Cardiac fibroblast (primary cell): Measurements from ENCODE around the gene ZNF593OS.

Experiments used
- DNase-seq, 2 donors: peaks; one replicate each; pipeline versions ENCODE4 v3.0.0 to v3.0.0-alpha.2; 2010; ENCODE audit warnings: low read depth in 2 of 2
- H3K4me3 ChIP-seq, 2 donors: replicated peaks in 1 of 2; 1 replicate in 1 of 2; 2 replicates in 1 of 2; pipeline ENCODE4 v1.5.1; 2011; ENCODE audit warnings: low read depth in 2 of 2, low read length in 2 of 2, mild to moderate bottlenecking in 2 of 2, moderate library complexity in 1 of 2
- TF ChIP-seq, protein P1 (sequence below): IDR thresholded peaks from one replicate; pipeline ENCODE4 v1.5.1; 2011; ENCODE audit warnings: low read depth, mild to moderate bottlenecking, low read length, inconsistent platforms

ZNF593OS gene

DNA sequence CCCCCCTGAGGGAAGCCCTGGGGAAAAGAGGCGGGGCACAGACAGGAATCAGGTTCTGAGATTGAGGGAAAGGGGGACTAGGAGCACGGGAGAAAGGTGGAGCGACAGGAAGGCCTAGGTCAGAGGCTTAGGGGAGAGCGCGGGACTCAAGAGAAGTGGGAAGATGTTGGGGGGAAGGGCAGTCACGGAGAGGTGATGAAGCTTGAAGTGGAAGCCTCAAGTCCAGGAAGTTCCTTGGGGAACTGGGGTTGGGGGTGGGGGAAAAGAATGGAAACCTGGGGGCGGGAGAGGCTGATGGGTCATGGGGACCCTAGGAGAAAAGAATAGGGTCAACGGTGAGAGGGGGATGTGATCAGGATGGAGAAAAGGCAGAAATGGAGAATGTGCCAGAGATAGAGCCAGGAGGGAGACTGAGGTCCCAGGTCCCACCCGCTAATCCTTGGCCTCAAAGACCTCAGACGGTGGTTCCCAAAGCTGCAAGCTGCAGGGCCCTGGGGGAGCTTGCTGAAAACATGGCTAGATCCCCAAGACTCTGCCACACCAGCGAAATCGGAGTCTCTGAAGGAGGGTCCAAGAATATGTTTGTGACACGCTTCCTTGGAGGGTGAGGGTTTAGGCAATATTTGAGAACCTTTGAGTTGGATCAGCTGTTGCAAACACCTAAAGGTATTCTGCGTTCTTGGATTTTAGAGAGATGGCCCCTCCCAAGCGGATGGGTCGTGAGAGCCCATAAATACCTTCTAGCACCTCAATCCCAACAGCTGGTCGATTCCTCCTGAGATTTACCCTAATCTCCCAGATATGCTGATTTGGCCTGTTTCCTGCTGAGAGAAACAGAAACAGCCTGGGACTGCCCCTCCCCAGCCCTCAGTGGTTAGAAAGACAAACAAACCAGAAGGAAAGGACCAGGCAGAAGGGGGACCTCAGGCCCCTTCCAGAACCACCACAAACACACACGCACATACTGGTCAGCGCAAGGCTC, 6.5 kb downstream of the ZNF593OS start:
- H3K4me3 ChIP-seq, result no peak overlapping the region
- DNase-seq, result no peak
- TF ChIP-seq, protein P1, sequence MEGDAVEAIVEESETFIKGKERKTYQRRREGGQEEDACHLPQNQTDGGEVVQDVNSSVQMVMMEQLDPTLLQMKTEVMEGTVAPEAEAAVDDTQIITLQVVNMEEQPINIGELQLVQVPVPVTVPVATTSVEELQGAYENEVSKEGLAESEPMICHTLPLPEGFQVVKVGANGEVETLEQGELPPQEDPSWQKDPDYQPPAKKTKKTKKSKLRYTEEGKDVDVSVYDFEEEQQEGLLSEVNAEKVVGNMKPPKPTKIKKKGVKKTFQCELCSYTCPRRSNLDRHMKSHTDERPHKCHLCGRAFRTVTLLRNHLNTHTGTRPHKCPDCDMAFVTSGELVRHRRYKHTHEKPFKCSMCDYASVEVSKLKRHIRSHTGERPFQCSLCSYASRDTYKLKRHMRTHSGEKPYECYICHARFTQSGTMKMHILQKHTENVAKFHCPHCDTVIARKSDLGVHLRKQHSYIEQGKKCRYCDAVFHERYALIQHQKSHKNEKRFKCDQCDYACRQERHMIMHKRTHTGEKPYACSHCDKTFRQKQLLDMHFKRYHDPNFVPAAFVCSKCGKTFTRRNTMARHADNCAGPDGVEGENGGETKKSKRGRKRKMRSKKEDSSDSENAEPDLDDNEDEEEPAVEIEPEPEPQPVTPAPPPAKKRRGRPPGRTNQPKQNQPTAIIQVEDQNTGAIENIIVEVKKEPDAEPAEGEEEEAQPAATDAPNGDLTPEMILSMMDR, result no peak

DNA sequence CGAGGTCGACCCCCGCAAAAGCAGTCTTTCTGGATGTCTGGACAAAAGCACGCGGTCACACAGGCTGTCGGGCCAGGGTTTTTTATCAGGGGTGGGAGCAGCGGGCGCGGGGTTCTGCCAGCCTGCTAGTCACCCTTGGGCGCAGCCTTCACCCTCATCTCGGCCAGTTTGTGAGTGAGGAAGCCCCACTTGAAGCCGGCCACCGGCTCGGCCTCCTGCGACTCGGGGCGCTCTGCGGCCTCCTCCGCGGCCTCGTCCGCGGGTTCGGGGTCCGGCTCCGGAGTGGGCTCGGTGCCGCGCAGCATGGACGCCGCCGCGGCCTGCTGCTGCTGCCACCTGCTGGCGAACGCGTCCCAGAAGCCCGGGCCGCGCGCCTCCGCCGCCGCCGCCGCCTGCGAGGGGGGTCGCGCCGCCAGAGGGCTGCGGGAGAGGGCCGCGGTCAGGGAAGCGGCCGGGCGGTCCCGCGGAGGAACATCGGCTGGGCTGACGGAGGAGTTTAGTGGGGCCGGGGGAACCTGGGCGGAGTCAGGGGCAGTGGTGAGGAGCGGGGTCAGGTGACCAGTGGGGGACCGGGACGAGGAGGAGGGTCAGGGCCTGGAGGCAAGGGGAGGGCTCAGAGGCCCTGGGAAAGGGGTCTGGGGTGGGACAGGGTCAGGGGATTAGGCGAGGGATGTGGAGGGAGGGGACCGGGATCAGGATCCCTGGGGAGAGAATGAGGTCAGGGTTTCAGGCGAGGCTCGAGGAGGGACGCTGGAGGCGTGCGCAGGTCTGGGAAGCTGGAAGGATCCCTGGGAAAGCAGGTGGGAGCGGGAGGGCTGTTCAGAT, 7.4 kb downstream of the ZNF593OS start:
- peak in 1 of 2 donors; percentile 31 for DNase-seq
- TF ChIP-seq, protein P1, result no peak

DNA sequence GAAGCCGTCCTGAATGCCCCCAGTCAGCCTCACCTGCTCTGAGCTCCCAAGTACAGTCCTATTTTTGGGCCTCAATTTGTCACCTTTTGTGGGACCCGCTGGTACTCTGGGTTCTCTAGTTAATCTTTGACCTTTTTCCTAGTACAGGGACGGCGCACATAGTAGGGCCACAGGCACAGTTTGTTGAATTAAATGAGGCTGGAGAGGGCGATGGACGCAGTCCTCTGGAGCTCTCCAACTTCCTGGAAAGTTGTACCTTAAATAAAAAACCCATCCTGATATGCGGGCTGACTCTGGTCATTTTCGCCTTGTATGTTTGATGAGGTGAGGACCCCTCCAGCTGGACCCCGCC, 8.0 kb downstream of the ZNF593OS start:
- H3K4me3 ChIP-seq, result peak overlapping the region in 1 of 2 donors; percentile 21
- TF ChIP-seq, protein P1, result no peak
- DNase-seq, result no peak

More for the DNA sequence above, 7.4 kb downstream of the ZNF593OS start:
- H3K4me3 ChIP-seq, result peak overlapping the region; percentile 42 to 44

DNA sequence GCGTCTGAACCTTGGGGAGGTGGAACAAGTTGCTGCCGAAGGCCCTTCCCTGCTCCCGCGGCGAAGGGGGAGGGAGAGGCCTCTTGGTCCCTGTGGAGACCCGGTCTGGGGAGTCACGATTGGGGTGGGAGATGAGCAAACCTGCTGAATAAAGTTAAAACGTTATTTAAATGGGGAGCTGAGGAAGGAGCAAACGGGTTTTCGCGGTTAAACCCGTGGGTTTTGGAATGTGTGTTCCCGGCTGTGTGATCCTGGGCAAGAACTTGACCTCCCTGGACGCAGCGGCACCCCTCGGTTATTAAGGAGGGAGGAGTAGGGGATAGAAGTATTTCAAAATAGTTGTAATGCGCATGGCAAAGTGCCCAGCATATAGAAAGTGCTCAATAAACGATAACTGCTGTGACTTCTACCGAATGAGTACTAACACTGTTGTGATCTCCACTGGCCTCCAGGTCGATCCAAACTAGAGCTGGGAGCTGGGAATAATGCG, 9.4 kb downstream of the ZNF593OS start:
- peak overlapping the region; percentile 25 to 38 for H3K4me3 ChIP-seq
- peak in 1 of 2 donors; percentile 37 for DNase-seq
- TF ChIP-seq, protein P1, result no peak

DNA sequence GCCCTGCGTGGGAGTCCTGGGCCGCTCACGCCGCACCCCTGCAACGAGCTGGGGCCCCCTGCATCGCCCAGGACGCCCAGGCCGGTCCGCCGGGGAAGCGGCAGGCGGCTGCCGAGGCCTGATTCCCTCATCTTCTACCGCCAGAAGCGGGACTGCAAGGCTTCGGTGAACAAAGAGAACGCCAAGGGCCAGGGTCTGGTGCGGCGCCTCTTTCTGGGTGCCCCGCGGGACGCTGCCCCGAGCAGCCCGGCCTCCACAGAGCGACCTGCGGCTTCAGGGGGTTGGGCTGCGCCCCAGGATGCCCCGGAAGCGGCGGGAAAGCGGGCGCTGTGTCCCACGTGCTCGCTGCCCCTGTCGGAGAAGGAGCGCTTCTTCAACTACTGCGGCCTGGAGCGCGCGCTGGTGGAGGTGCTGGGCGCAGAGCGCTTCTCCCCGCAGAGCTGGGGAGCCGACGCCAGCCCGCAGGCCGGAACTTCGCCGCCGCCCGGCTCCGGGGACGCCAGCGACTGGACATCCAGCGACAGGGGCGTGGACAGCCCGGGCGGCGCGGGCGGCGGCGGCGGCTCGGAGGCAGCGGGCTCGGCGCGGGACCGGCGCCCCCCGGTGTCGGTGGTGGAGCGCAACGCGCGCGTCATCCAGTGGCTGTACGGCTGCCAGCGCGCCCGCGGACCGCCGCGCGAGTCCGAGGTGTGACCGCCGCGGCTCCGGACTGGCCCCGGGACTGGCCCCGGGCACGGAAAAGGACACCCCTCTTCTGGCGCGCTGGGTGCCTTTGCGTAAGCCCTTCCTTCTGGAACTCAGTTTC, 10.0 kb downstream of the ZNF593OS start:
- peak; percentile 50 to 51 for DNase-seq
- TF ChIP-seq, protein P1, result no peak

More for the DNA sequence above, 10.0 kb downstream of the ZNF593OS start:
- H3K4me3 ChIP-seq, result peak overlapping the region; percentile 25 to 38
